SK-N-SH (cell line): ENCODE results near the gene XPR1. TPM values are rescaled to one million over a fixed set of nuclear protein-coding genes. Genes with fewer than 3 reads are reported as not detected.

Source experiments
- CTCF ChIA-PET: fragments of 300-600, 350-600 bp; formaldehyde crosslinking; extraction: SDS; loops from one replicate; lab custom pipeline; 2021; lab: Yijun Ruan, JAX
- POLR2A ChIA-PET: fragments of 350-600 bp; sonication (Branson Sonifier 250); formaldehyde crosslinking; extraction: SDS; loops from one replicate; lab custom pipeline; 2020; ENCODE audit warnings: antibody characterized with exemption, inconsistent platforms; lab: Yijun Ruan, JAX
- DNase-seq: peaks from one replicate; pipeline ENCODE4 v3.0.0; 2012
- H2AFZ ChIP-seq: fragments of 200-600 bp; sonication (generic); 2 replicates; pipeline ENCODE4 v1.8.1; 2016; ENCODE audit warnings: antibody characterized with exemption, mild to moderate bottlenecking, low read depth
- H3F3A ChIP-seq: fragments of 200-600 bp; sonication (generic); replicated peaks from 2 replicates; pipeline ENCODE3; 2016; ENCODE audit warnings: antibody characterized with exemption, mild to moderate bottlenecking; ENCODE audit not compliant: insufficient read depth
- H3K27ac ChIP-seq, 2 experiments: fragments of 200-500 bp in 1 of 2; fragments of 200-600 bp in 1 of 2; sonication (Bioruptor generic) in 1 of 2; sonication (generic), shearing (Covaris generic) in 1 of 2; 2 replicates each; pipeline versions ENCODE4 v1.5.1 to v1.6.1; 2014 to 2016; ENCODE audit warnings: low read depth in 2 of 2, inconsistent platforms in 1 of 2, low read length in 1 of 2, mild to moderate bottlenecking in 1 of 2, mixed read lengths in 1 of 2
- H3K27me3 ChIP-seq: fragments of 200-600 bp; sonication (generic), shearing (Covaris generic); 2 replicates; pipeline ENCODE4 v1.6.1; 2016; ENCODE audit warnings: mixed run types; ENCODE audit not compliant: insufficient read depth
- H3K36me3 ChIP-seq, 2 experiments: fragments of 200-500 bp in 1 of 2; fragments of 200-600 bp in 1 of 2; sonication (Bioruptor generic) in 1 of 2; sonication (generic) in 1 of 2; replicated peaks in 1 of 2; 2 replicates each; pipeline versions ENCODE3 to v1.5.1; 2014 to 2016; ENCODE audit warnings: low read length in 1 of 2, mild to moderate bottlenecking in 1 of 2; ENCODE audit not compliant: insufficient read depth in 2 of 2, control insufficient read depth in 1 of 2
- H3K4me1 ChIP-seq, 2 experiments: fragments of 200-500 bp in 1 of 2; fragments of 200-600 bp in 1 of 2; sonication (Bioruptor generic) in 1 of 2; sonication (generic), shearing (Covaris generic) in 1 of 2; 2 replicates each; pipeline versions ENCODE4 v1.5.1 to v1.6.1; 2014 to 2016; ENCODE audit warnings: low read depth in 1 of 2, low read length in 1 of 2, mixed run types in 1 of 2; ENCODE audit not compliant: insufficient read depth in 2 of 2, control insufficient read depth in 1 of 2
- H3K4me2 ChIP-seq: fragments of 200-600 bp; sonication (generic), shearing (Covaris generic); 2 replicates; pipeline ENCODE4 v1.6.1; 2017; ENCODE audit warnings: mixed run types
- H3K4me3 ChIP-seq, 2 experiments: fragments of 200-500 bp in 1 of 2; fragments of 200-600 bp in 1 of 2; sonication (Bioruptor generic) in 1 of 2; sonication (generic), shearing (Covaris generic) in 1 of 2; 2 replicates each; pipeline versions ENCODE4 v1.5.1 to v1.8.1; 2014 to 2016; ENCODE audit warnings: low read depth in 2 of 2, inconsistent platforms in 1 of 2, low read length in 1 of 2, mild to moderate bottlenecking in 1 of 2, mixed read lengths in 1 of 2, moderate library complexity in 1 of 2
- H3K79me2 ChIP-seq: fragments of 200-600 bp; sonication (generic); 2 replicates; pipeline ENCODE4 v1.8.1; 2017; ENCODE audit warnings: mild to moderate bottlenecking; ENCODE audit not compliant: insufficient read depth
- H3K9ac ChIP-seq: fragments of 200-600 bp; sonication (generic); 2 replicates; pipeline ENCODE4 v1.6.1; 2017; ENCODE audit warnings: mixed run types
- H3K9me2 ChIP-seq: fragments of 200-600 bp; sonication (generic); 2 replicates; pipeline ENCODE4 v1.6.1; 2017; ENCODE audit warnings: mixed run types
- H3K9me3 ChIP-seq: fragments of 200-600 bp; sonication (generic); 2 replicates; pipeline ENCODE4 v1.6.1; 2017; ENCODE audit warnings: mixed run types, mild to moderate bottlenecking, moderate library complexity
- H4K20me1 ChIP-seq: fragments of 200-600 bp; sonication (generic); 2 replicates; pipeline ENCODE4 v1.6.1; 2017; ENCODE audit warnings: mild to moderate bottlenecking, mixed run types; ENCODE audit not compliant: insufficient read depth
- CHD2 ChIP-seq: fragments of 150-350 bp; IDR thresholded peaks from 2 replicates; pipeline ENCODE4 v1.6.1; 2018; ENCODE audit warnings: low read length; ENCODE audit not compliant: partially characterized antibody
- CTCF ChIP-seq: fragments of 200-600 bp; sonication (generic); IDR thresholded peaks from 2 replicates; pipeline ENCODE4 v1.6.1; 2017; ENCODE audit warnings: antibody characterized with exemption, mild to moderate bottlenecking, moderate library complexity
- ELF1 ChIP-seq: IDR thresholded peaks from 2 replicates; pipeline ENCODE4 v1.4.0; 2012
- EP300 ChIP-seq, 2 experiments: IDR thresholded peaks; 2 replicates each; pipeline versions ENCODE4 v1.4.0 to v1.6.1; 2012; ENCODE audit warnings: borderline replicate concordance in 1 of 2, low read depth in 1 of 2, low read length in 1 of 2
- GABPA ChIP-seq: IDR thresholded peaks from 2 replicates; pipeline ENCODE4 v1.4.0; 2012; ENCODE audit warnings: low read depth, mild to moderate bottlenecking
- GATA2 ChIP-seq: sonication (generic); formaldehyde crosslinking; IDR thresholded peaks from 2 replicates; pipeline ENCODE4 v1.5.0; 2020; ENCODE audit warnings: mild to moderate bottlenecking, missing genetic modification reagents
- IRF3 ChIP-seq: fragments of 150-350 bp; IDR thresholded peaks from 2 replicates; pipeline ENCODE4 v1.6.1; 2016; ENCODE audit warnings: mild to moderate bottlenecking, low read depth, low read length
- RFX5 ChIP-seq: IDR thresholded peaks from 2 replicates; pipeline ENCODE4 v1.6.1; 2012; ENCODE audit warnings: mild to moderate bottlenecking, improper control_type of control experiment, low read length
- SIN3A ChIP-seq: IDR thresholded peaks from 2 replicates; pipeline ENCODE4 v1.6.1; 2012; ENCODE audit warnings: low read depth, mild to moderate bottlenecking, low read length, moderate library complexity, borderline replicate concordance
- TEAD4 ChIP-seq: IDR thresholded peaks from 2 replicates; pipeline ENCODE4 v1.4.0; 2012; ENCODE audit warnings: mild to moderate bottlenecking, borderline replicate concordance; ENCODE audit not compliant: insufficient read depth
- YY1 ChIP-seq: IDR thresholded peaks from 2 replicates; pipeline ENCODE4 v1.4.0; 2012; ENCODE audit warnings: low read depth, mild to moderate bottlenecking
- WGBS: methylation state at CpG from one replicate; pipeline ENCODE4 v1.1.6; 2017; ENCODE audit warnings: low lambda C conversion rate; 5-methylcytosine and 5-hydroxymethylcytosine counted together
- polyA plus RNA-seq, 3 experiments: library from polyadenylated mRNA; depleted of rRNA; stranded (reverse); fragments of >200 nt; gene quantifications; 2 replicates each; pipeline ENCODE4 v1.2.3, GENCODE V29; 2012
- TF ChIP-seq, protein P1 (sequence below): IDR thresholded peaks from 2 replicates; pipeline ENCODE4 v1.4.0; 2012; ENCODE audit warnings: low read depth, borderline replicate concordance
- TF ChIP-seq, protein P2 (sequence below): IDR thresholded peaks from 2 replicates; pipeline ENCODE4 v1.4.0; 2012; ENCODE audit warnings: low read depth

Gene XPR1
- polyA plus RNA-seq, 1 of the 3 experiments (the other 2 are of a cell fraction): 7.9 TPM

- 74% methylated on average over 2 of the region's 2 CpGs for WGBS
- TF ChIP-seq GABPA (no peak), YY1 (no peak), CTCF (no peak), CHD2 (no peak), TEAD4 (no peak), IRF3 (no peak), GATA2 (CRISPR knock-in tag) (no peak), EP300 (IDR thresholded peaks at IDR 0.05; ENCODE audit: borderline replicate concordance in 1 of 2, low read depth in 1 of 2, low read length in 1 of 2) (no peak), SIN3A (no peak), RFX5 (no peak), ELF1 (no peak)
- TF ChIP-seq, protein P1, sequence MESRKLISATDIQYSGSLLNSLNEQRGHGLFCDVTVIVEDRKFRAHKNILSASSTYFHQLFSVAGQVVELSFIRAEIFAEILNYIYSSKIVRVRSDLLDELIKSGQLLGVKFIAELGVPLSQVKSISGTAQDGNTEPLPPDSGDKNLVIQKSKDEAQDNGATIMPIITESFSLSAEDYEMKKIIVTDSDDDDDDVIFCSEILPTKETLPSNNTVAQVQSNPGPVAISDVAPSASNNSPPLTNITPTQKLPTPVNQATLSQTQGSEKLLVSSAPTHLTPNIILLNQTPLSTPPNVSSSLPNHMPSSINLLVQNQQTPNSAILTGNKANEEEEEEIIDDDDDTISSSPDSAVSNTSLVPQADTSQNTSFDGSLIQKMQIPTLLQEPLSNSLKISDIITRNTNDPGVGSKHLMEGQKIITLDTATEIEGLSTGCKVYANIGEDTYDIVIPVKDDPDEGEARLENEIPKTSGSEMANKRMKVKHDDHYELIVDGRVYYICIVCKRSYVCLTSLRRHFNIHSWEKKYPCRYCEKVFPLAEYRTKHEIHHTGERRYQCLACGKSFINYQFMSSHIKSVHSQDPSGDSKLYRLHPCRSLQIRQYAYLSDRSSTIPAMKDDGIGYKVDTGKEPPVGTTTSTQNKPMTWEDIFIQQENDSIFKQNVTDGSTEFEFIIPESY: no peak
- TF ChIP-seq, protein P2, sequence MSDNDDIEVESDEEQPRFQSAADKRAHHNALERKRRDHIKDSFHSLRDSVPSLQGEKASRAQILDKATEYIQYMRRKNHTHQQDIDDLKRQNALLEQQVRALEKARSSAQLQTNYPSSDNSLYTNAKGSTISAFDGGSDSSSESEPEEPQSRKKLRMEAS: no peak
- H3K9ac ChIP-seq: no peak overlapping the region
- H3K36me3 ChIP-seq: no peaks in the 10 kb centered on the region
- no peaks in the 10 kb centered on the region for H3K79me2 ChIP-seq
- POLR2A ChIA-PET: no interaction called here
- peaks cover 0 to 6% of the 10 kb centered on the region in 2 experiments; a peak in 2 of 4 replicates for H3K4me1 ChIP-seq
- DNase-seq: no peak
- no peak overlapping the region for H2AFZ ChIP-seq
- no peaks in the 10 kb centered on the region for H3K9me2 ChIP-seq
- H3K9me3 ChIP-seq: no peaks in the 10 kb centered on the region; the same call in 1 of the 2 replicates
- H4K20me1 ChIP-seq: no peaks in the 10 kb centered on the region
- H3F3A ChIP-seq: peaks cover 7% of the 10 kb centered on the region
- no peak overlapping the region for H3K4me2 ChIP-seq
- no peak overlapping the region for H3K4me3 ChIP-seq
- CTCF ChIA-PET: no interaction called here
- H3K27me3 ChIP-seq: no peaks in the 10 kb centered on the region
- no peak overlapping the region for H3K27ac ChIP-seq
These were observed 43.7 kb upstream of the XPR1 start for GRCh38 chr1:180588121-180588520.
